Osteocyte (in vitro differentiated cells): ENCODE data around the gene KIFC1. TPM values are rescaled to one million over a fixed set of nuclear protein-coding genes. Genes with fewer than 3 reads are reported as not detected.

ENCODE experiments used
- DNase-seq: peaks from one replicate; pipeline ENCODE4 v3.0.0; 2021; ENCODE audit warnings: mixed read lengths; ENCODE audit not compliant: unreplicated experiment; ENCODE audit errors: extremely low spot score
- H3K27ac Mint-ChIP-seq: one replicate; pipeline ENCODE4 v1.8.0; 2021; ENCODE audit warnings: mild to moderate bottlenecking, mixed read lengths; ENCODE audit not compliant: unreplicated experiment
- H3K27me3 Mint-ChIP-seq: one replicate; pipeline ENCODE4 v1.8.0; 2021; ENCODE audit warnings: mixed read lengths; ENCODE audit not compliant: unreplicated experiment
- H3K36me3 Mint-ChIP-seq: one replicate; pipeline ENCODE4 v1.8.0; 2021; ENCODE audit warnings: mixed read lengths; ENCODE audit not compliant: unreplicated experiment
- H3K4me1 Mint-ChIP-seq: one replicate; pipeline ENCODE4 v1.8.0; 2021; ENCODE audit warnings: mixed read lengths; ENCODE audit not compliant: unreplicated experiment
- H3K4me3 Mint-ChIP-seq: one replicate; pipeline ENCODE4 v1.8.0; 2021; ENCODE audit warnings: mild to moderate bottlenecking, moderate library complexity, mixed read lengths; ENCODE audit not compliant: unreplicated experiment
- H3K9me3 Mint-ChIP-seq: one replicate; pipeline ENCODE4 v1.8.0; 2021; ENCODE audit warnings: mixed read lengths; ENCODE audit not compliant: unreplicated experiment
- total RNA-seq: library from RNA; stranded (reverse); gene quantifications from 2 replicates; pipeline ENCODE4 v1.2.1, GENCODE V29; 2021
- TF ChIP-seq, protein P1 (sequence below): fragments of 200-600 bp; sonication (generic); IDR thresholded peaks from 2 replicates; pipeline ENCODE4 v1.5.0; 2021; ENCODE audit warnings: antibody characterized with exemption, mild to moderate bottlenecking, moderate library complexity

KIFC1 gene
- total RNA-seq, 1 donor from 2014 or later = 10.8 TPM

DNA sequence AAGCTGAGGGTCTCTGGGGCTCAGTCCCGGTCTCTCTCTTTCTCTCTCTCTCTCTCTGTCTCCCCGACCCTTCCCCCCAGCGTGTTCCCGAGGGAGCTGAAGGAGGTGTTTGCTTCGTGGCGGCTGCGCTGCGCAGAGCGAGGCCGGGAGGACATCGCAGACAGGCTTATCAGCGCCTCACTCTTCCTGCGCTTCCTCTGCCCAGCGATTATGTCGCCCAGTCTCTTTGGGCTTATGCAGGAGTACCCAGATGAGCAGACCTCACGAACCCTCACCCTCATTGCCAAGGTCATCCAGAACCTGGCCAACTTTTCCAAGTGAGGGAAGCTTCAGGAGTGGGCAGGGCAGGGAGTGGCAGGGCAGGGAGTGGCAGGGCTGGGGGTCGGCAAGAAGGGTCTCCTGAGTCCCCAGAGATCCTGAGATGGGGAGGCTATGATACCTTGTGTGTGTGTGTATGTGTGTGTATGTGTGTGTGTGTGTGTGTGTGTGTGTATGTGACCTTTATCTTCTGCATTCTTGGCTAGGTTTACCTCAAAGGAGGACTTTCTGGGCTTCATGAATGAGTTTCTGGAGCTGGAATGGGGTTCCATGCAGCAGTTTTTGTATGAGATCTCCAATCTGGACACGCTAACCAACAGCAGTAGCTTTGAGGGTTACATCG is 49.2 kb downstream of the KIFC1 start:
- DNase-seq = no peak
- Mint-ChIP-seq H3K4me1 (no peaks in the 10 kb centered on the region), H3K36me3 (peaks cover 35% of the 10 kb centered on the region), H3K27me3 (no peaks in the 10 kb centered on the region), H3K27ac (no peak overlapping the region), H3K9me3 (no peaks in the 10 kb centered on the region), H3K4me3 (no peak overlapping the region)
- TF ChIP-seq, protein P1, sequence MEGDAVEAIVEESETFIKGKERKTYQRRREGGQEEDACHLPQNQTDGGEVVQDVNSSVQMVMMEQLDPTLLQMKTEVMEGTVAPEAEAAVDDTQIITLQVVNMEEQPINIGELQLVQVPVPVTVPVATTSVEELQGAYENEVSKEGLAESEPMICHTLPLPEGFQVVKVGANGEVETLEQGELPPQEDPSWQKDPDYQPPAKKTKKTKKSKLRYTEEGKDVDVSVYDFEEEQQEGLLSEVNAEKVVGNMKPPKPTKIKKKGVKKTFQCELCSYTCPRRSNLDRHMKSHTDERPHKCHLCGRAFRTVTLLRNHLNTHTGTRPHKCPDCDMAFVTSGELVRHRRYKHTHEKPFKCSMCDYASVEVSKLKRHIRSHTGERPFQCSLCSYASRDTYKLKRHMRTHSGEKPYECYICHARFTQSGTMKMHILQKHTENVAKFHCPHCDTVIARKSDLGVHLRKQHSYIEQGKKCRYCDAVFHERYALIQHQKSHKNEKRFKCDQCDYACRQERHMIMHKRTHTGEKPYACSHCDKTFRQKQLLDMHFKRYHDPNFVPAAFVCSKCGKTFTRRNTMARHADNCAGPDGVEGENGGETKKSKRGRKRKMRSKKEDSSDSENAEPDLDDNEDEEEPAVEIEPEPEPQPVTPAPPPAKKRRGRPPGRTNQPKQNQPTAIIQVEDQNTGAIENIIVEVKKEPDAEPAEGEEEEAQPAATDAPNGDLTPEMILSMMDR = no peak

DNA sequence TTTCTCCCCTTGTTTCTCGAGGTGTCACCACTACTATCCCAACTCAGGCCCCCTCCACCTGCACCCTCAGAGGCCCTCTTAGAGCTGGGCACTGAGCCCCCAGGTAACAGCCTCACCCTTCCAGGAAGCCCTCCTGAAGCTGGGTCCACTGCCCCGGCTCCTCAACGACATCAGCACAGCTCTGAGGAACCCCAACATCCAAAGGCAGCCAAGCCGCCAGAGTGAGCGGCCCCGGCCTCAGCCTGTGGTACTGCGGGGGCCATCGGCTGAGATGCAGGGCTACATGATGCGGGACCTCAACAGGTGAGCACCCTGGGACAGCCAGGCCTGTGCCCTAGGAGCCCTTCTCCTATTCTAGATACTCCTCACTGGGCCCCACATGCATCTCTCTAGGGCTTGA is 49.8 kb downstream of the KIFC1 start:
- DNase-seq = no peak
- Mint-ChIP-seq H3K4me1 (no peaks in the 10 kb centered on the region), H3K4me3 (no peak overlapping the region), H3K36me3 (peaks cover 36% of the 10 kb centered on the region), H3K9me3 (no peaks in the 10 kb centered on the region), H3K27ac (no peak overlapping the region), H3K27me3 (no peaks in the 10 kb centered on the region)
- TF ChIP-seq, protein P1 = no peak

- Mint-ChIP-seq H3K4me1 (no peaks in the 10 kb centered on the region), H3K9me3 (no peaks in the 10 kb centered on the region), H3K4me3 (no peak overlapping the region), H3K36me3 (peaks cover 31% of the 10 kb centered on the region), H3K27ac (no peak overlapping the region), H3K27me3 (no peaks in the 10 kb centered on the region)
- DNase-seq = no peak
- TF ChIP-seq, protein P1 = no peak
Observed at GRCh38 chr6:33442283-33442682, 50.7 kb downstream of the KIFC1 start.

- no peaks in the 10 kb centered on the region for H3K4me1 Mint-ChIP-seq
- H3K9me3 Mint-ChIP-seq = no peaks in the 10 kb centered on the region
- H3K27ac Mint-ChIP-seq = no peak overlapping the region
- H3K4me3 Mint-ChIP-seq = no peak overlapping the region
- H3K36me3 Mint-ChIP-seq = peaks cover 33% of the 10 kb centered on the region
- no peak for DNase-seq
- no peaks in the 10 kb centered on the region for H3K27me3 Mint-ChIP-seq
- TF ChIP-seq, protein P1 = no peak
Observed at GRCh38 chr6:33443025-33443424, 51.4 kb downstream of the KIFC1 start.

GRCh38 chr6:33443619-33444504 is 52.2 kb downstream of the KIFC1 start:
- peaks cover 32% of the 10 kb centered on the region for H3K36me3 Mint-ChIP-seq
- no peak overlapping the region for H3K4me3 Mint-ChIP-seq
- TF ChIP-seq, protein P1 = no peak
- H3K4me1 Mint-ChIP-seq = no peaks in the 10 kb centered on the region
- no peaks in the 10 kb centered on the region for H3K27me3 Mint-ChIP-seq
- no peaks in the 10 kb centered on the region for H3K9me3 Mint-ChIP-seq
- H3K27ac Mint-ChIP-seq = no peak overlapping the region
- no peak for DNase-seq
